SK-N-MC (cell line): ENCODE results near the gene TEPSIN.

Source experiments
- DNase-seq: peaks from one replicate; pipeline ENCODE4 v3.0.0-alpha.2; 2011; ENCODE audit warnings: low read depth, low spot score
- H3K27ac ChIP-seq: fragments of 200-600 bp; sonication (generic); 2 replicates; pipeline ENCODE4 v1.5.1; 2016; ENCODE audit warnings: mixed run types
- H3K36me3 ChIP-seq: fragments of 200-600 bp; sonication (generic); 2 replicates; pipeline ENCODE4 v1.6.1; 2017; ENCODE audit warnings: antibody characterized with exemption, low read length, mixed read lengths; ENCODE audit not compliant: insufficient read depth
- H3K4me3 ChIP-seq: fragments of 200-600 bp; sonication (generic); 2 replicates; pipeline ENCODE4 v1.5.1; 2016
- H3K9ac ChIP-seq: fragments of 200-600 bp; sonication (generic); 2 replicates; pipeline ENCODE4 v1.8.0; 2017; ENCODE audit warnings: mixed run types, mixed read lengths; ENCODE audit not compliant: insufficient read length
- H3K9me3 ChIP-seq: fragments of 200-600 bp; sonication (generic); 2 replicates; pipeline ENCODE4 v1.6.1; 2017; ENCODE audit warnings: low read depth, mild to moderate bottlenecking, antibody characterized with exemption, low read length, moderate library complexity, mixed read lengths
- EZH2 ChIP-seq: fragments of 200-600 bp; sonication (generic); IDR thresholded peaks from one replicate; pipeline ENCODE4 v1.6.1; 2017; ENCODE audit warnings: antibody characterized with exemption
- FOXP2 ChIP-seq: optimal IDR thresholded peaks from 2 replicates; pipeline ENCODE3; 2011; ENCODE audit warnings: mild to moderate bottlenecking, moderate library complexity; ENCODE audit not compliant: insufficient read depth; ENCODE audit errors: extremely low read length, control extremely low read depth
- POLR2AphosphoS5 ChIP-seq: IDR thresholded peaks from 2 replicates; pipeline ENCODE4 v1.6.1; 2012; ENCODE audit warnings: mild to moderate bottlenecking, low read depth, low read length, borderline replicate concordance

Gene TEPSIN

DNA sequence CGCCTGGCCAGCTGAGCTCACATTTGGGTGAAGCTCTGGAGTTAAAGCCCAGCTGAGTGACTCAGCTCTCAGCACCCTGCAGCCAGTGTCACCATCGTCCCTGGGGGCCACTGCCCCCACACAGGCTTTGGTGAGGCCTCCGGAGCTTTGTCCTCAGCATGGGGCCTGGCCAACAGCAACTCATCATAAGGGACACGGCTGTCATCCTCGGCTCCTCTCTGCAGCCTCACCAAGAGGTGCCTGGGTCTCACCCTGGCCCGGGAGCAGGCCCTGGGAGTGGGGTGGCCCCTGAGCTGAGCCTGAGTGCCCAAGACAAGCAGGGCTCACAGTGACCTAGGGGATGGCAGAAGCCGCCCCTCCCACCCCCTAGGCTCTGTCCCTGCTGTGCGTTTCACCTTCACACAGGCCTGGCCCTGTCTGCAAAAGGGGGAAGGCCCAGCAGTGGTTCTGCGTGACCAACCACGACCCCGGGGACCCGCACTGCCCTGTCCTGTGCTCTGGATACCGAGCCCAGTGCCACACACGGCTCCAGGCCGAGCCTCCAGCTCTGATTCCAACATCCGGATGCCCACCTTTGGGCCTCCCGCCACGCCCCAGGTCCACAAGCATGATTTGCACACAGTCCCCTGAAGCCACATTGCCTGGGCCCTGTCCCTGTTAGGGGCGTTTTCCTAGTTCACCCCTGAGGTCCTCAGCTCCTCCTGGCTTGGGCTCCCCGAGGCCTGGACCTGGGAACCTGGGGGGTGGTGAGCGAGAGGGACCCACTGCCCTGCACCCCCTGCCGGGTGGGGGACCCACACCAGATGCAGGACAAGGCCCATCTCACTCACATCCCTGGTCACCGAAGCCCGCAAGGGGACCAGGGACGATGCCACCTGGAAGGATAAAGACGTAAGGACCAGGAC lies 51.0 kb downstream of the TEPSIN start:
- Histone ChIP-seq H3K9me3 (no peaks in the 10 kb centered on the region), H3K27ac (no peak overlapping the region), H3K36me3 (no peaks in the 10 kb centered on the region), H3K4me3 (no peak overlapping the region), H3K9ac (no peak overlapping the region)
- DNase-seq: no peak
- TF ChIP-seq EZH2: no peak
- TF ChIP-seq FOXP2: no peak
- no peak for TF ChIP-seq POLR2AphosphoS5

DNA sequence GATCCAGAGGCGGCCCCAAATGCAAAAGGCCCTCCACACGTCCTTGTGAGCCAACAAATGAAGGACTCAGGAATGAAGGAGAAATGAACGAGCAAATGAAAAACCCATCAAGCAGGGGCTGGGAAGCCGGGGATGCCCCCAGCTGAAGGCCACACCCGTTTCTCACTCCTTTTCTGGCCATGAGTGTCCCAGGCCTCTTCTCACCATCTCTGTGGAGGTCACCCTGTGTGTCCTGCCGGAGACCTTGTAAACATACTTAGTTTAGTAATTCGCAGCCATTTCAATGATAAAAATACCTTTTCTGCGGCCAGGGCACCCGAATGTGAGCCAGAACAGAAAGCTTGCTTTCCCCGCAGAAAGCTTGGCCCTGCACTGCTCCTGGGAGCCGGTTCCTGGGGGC lies 51.7 kb downstream of the TEPSIN start:
- Histone ChIP-seq H3K36me3 (no peaks in the 10 kb centered on the region), H3K27ac (no peak overlapping the region), H3K9ac (no peak overlapping the region), H3K4me3 (no peak overlapping the region), H3K9me3 (no peaks in the 10 kb centered on the region)
- no peak for DNase-seq
- TF ChIP-seq FOXP2: no peak
- no peak for TF ChIP-seq POLR2AphosphoS5
- TF ChIP-seq EZH2: no peak

DNA sequence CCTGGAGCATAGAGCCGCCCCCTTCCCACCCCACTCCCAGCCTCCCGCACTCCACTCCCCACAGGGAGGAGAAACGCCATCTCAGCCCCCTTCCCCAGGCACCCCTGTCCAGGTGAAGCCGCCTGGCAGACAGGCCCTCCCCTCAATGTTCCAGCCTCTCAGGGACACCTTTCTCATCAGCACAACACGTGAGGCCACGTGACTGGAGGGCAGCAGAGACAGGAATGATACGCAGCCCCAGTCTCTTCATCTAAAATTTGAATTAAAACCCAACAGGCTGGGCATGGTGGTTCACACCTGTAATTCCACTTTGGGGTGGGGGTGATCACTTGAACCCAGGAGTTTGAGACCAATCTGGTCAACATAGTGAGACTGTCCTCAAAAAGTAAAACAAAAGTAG lies 52.7 kb downstream of the TEPSIN start:
- no peak for DNase-seq
- Histone ChIP-seq H3K9me3 (no peaks in the 10 kb centered on the region), H3K27ac (no peak overlapping the region), H3K36me3 (no peaks in the 10 kb centered on the region), H3K9ac (no peak overlapping the region), H3K4me3 (no peak overlapping the region)
- TF ChIP-seq FOXP2: no peak
- no peak for TF ChIP-seq EZH2

DNA sequence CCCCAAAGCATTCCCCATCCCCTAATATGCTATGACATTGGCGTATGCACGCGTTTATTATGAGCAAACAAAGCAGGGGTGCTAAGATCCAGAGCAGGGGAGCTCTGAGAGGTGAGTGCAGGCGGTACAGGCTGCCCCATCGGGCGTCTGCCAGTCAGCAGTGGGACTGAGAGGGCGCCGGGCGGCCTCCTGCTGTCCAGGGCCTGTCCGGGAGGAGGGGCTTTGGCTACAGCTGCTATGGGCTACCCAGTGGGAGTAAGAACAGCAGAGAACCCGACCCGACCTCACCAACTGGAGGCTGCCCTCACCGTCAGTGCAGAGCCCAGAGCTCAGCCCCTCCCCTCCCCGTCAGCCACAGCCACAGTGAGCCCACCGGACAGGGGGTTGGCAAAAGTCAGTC lies 54.3 kb downstream of the TEPSIN start:
- Histone ChIP-seq H3K9me3 (no peaks in the 10 kb centered on the region), H3K9ac (no peak overlapping the region), H3K4me3 (no peak overlapping the region), H3K36me3 (no peaks in the 10 kb centered on the region), H3K27ac (no peak overlapping the region)
- DNase-seq: no peak
- TF ChIP-seq POLR2AphosphoS5: no peak
- TF ChIP-seq FOXP2: no peak
- no peak for TF ChIP-seq EZH2

DNA sequence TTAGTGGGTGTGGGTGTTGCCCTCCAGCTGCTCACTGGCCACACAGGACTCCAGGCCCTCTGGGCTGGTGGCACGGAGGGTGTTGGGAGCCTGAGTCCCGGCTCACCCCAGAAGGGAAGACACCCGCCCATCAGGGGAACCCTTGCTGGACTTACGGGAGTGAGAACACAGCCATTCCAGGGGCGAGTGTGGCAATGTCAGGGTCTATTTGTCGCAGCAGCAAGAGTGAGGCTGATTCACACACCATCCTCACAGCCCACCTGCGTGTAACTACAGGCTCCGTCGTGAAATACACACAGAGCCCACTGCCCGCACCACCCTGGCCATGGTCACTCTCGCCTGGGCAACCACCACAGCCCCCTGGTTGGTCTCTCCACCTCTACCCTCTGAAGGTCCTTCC lies 55.0 kb downstream of the TEPSIN start:
- no peaks in the 10 kb centered on the region for H3K9me3 ChIP-seq
- DNase-seq: no peak
- no peak overlapping the region for H3K9ac ChIP-seq
- TF ChIP-seq FOXP2 (no peak), EZH2 (no peak)
- no peak overlapping the region for H3K4me3 ChIP-seq
- no peak overlapping the region for H3K27ac ChIP-seq
- no peaks in the 10 kb centered on the region for H3K36me3 ChIP-seq

DNA sequence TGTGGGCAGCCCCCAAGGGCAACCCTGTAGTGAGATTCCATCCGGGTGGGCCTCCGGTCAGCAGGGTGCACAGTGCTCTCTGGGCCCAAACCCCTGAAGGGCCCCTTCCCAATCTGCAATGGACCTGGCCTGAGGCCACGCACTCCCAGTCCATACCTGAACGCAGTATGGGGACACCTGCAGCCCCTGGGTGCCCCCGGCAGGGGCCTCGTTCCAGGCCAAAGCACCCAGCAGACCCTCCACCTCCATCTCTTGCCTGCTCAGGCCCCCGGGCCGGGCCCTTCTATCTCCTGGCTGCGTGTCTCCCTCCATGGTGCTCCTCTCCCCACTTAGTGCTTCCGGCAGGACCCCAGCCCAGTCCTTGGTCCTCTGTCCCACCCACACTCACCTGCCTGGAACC lies 55.5 kb downstream of the TEPSIN start:
- no peak for DNase-seq
- H3K36me3 ChIP-seq: no peaks in the 10 kb centered on the region
- no peak for TF ChIP-seq EZH2
- no peak overlapping the region for H3K4me3 ChIP-seq
- H3K9me3 ChIP-seq: no peaks in the 10 kb centered on the region
- no peak overlapping the region for H3K27ac ChIP-seq
- H3K9ac ChIP-seq: no peak overlapping the region

DNA sequence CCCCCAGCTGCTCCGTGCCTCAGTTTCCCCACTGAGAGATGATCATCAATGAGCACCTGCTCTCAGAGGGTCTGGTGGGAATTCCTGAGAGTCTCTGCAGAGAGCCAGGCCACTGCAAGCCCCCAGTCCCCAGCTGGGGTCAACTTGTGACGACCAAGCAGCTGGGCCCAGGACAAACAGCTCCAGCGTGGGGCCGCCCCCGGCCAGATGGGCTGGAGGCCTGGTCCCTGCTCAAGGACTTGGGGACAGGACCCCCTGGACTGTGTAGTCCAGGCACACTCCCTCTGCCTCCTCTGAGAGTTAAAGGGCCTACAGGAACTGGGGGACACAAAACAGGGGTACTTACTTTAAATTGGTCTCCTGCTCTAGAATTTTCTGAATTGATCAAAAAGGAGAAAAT lies 56.3 kb downstream of the TEPSIN start:
- Histone ChIP-seq H3K4me3 (no peak overlapping the region), H3K9ac (no peak overlapping the region), H3K9me3 (no peaks in the 10 kb centered on the region), H3K27ac (no peak overlapping the region), H3K36me3 (no peaks in the 10 kb centered on the region)
- no peak for DNase-seq
- no peak for TF ChIP-seq POLR2AphosphoS5
- TF ChIP-seq FOXP2: no peak

DNA sequence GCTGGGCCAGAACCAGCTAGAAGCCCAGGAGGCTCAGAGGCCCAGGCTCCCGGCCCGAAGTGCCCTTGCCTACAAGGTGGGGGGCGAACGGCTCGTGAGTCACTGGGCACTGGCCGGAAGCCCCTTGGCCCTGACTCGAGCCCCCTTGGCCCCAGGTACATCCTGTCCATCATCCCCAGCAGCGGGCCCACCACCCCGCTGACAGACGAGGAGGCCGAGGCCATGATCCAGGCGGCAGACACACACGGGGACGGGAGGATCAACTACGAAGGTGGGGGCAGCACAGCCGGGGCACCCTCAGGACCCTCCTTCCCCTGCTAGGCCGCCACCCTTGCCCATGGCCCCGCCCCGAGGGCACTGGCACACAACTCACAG lies 57.1 kb downstream of the TEPSIN start:
- no peaks in the 10 kb centered on the region for H3K9me3 ChIP-seq
- no peak overlapping the region for H3K9ac ChIP-seq
- no peak overlapping the region for H3K27ac ChIP-seq
- no peak for DNase-seq
- H3K4me3 ChIP-seq: no peak overlapping the region
- no peaks in the 10 kb centered on the region for H3K36me3 ChIP-seq
- no peak for TF ChIP-seq FOXP2
- TF ChIP-seq EZH2: no peak
- no peak for TF ChIP-seq POLR2AphosphoS5
